Effector memory CD4-positive, alpha-beta T cell (primary cell): Measurements from ENCODE around the gene AKAP13.
"Not testable (repeated sequence)": the region's sequence is repeated elsewhere in the genome, so short reads cannot be mapped to it uniquely, and the experiment has no call there.

Experiments
- DNase-seq, 3 donors: peaks; one replicate each; pipeline ENCODE4 v3.0.0-alpha.2; 2020
- H3K27ac ChIP-seq: 2 replicates; pipeline ENCODE4 v1.7.0; 2013; ENCODE audit warnings: mild to moderate bottlenecking, low read length, moderate library complexity; ENCODE audit not compliant: insufficient read depth, poor library complexity, severe bottlenecking
- H3K27me3 ChIP-seq: replicated peaks from 2 replicates; pipeline ENCODE4 v1.7.0; 2013; ENCODE audit warnings: mild to moderate bottlenecking, low read length; ENCODE audit not compliant: insufficient read depth, control insufficient read depth, poor library complexity, severe bottlenecking
- H3K36me3 ChIP-seq: 2 replicates; pipeline ENCODE4 v1.7.0; 2013; ENCODE audit warnings: mild to moderate bottlenecking, low read length, moderate library complexity; ENCODE audit not compliant: control insufficient read depth, insufficient read depth
- H3K4me1 ChIP-seq: 2 replicates; pipeline ENCODE4 v1.7.0; 2013; ENCODE audit warnings: low read length, mild to moderate bottlenecking; ENCODE audit not compliant: control insufficient read depth, insufficient read depth, poor library complexity, severe bottlenecking
- H3K4me3 ChIP-seq: 2 replicates; pipeline ENCODE4 v1.7.0; 2013; ENCODE audit warnings: low read length, low read depth, mild to moderate bottlenecking; ENCODE audit not compliant: insufficient read depth, poor library complexity, severe bottlenecking
- H3K9me3 ChIP-seq: 2 replicates; pipeline ENCODE4 v1.7.0; 2013; ENCODE audit warnings: mild to moderate bottlenecking, low read length, moderate library complexity; ENCODE audit not compliant: control insufficient read depth

The AKAP13 gene

DNA sequence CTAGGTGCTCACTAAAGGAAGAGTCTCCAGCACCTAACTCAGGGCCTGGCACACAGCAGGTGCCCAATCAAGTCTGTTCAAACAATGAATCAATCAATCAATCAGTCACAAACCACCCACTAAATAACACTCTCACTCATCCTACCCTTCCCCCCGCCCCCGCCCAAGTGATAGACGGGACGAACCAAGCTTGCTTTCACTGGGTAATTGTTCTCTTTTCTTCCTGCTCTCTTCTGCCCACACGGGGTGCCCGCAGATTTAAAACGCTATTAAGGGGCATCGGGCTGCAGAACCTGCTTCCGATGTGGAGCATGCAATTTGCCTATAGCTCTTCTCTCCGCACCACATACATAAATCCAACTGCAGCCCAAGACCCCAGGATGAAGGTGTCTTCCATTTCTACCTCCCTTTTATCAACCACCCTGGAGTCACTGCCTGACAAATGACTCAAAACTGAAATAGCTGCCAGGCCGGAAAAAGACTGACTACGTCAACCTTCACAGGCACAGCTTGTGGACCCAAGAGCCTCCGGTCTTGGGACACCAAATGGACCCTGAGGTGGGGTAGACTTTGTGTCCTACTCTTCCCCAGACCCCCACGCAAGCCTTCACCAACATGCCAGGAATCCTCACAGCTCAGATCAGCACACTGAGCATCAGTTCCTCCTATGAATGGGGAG lies 412.6 kb downstream of the AKAP13 start:
- no peak for DNase-seq
- Histone ChIP-seq H3K27me3 (no peaks in the 10 kb centered on the region), H3K36me3 (no peaks in the 10 kb centered on the region), H3K4me1 (peaks cover 23% of the 10 kb centered on the region), H3K27ac (peak overlapping the region; percentile 78), H3K4me3 (peak overlapping the region; percentile 93), H3K9me3 (no peaks in the 10 kb centered on the region)

DNA sequence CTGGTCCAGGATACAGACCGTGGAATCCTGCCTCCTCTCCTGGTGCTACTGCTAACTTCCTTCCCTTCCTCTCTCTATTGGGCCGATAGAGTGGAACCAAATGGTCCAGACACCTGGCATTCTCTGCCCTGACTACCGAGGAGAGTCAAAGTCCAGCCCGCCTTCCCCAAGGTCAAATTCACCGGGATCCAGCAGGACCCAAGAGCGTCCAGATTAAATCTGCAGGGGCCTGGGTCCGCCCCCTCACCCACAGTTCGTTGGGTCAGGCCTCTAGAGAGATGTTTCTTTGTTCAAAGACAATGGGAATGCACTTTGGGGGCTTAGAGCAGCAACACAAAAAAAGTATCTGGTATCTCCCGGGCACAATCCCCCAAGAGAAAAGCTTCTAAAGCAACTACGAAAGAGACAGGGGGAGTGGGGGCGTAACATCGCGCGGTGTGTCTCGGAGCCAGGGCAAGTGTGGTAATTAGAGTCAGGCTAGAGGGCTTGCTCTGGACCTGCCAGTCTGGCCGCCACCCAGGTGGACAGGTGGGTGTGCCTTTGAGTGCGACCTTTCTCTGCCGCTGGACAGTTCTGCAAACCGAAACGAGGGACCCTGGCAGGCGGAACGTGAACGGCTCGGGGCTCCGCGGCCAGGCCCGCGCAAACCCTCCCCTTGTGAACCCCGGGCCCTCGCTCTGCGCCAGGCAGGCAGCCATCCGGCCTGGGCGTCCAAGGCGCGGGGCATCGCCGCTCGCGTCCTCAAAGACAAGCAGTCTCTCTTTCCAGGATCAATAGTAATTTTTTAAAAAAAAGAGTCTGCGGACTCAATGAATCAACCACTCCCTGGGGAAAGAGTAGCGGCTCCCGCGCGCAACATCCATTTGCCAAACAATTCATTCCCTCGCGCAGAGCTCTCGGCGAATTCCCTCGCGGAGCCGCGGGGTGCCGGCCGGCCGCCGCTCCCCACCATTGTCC lies 413.5 kb downstream of the AKAP13 start:
- DNase-seq = peak in 1 of 3 donors; percentile 13
- peaks cover 23% of the 10 kb centered on the region for H3K4me1 ChIP-seq

DNA sequence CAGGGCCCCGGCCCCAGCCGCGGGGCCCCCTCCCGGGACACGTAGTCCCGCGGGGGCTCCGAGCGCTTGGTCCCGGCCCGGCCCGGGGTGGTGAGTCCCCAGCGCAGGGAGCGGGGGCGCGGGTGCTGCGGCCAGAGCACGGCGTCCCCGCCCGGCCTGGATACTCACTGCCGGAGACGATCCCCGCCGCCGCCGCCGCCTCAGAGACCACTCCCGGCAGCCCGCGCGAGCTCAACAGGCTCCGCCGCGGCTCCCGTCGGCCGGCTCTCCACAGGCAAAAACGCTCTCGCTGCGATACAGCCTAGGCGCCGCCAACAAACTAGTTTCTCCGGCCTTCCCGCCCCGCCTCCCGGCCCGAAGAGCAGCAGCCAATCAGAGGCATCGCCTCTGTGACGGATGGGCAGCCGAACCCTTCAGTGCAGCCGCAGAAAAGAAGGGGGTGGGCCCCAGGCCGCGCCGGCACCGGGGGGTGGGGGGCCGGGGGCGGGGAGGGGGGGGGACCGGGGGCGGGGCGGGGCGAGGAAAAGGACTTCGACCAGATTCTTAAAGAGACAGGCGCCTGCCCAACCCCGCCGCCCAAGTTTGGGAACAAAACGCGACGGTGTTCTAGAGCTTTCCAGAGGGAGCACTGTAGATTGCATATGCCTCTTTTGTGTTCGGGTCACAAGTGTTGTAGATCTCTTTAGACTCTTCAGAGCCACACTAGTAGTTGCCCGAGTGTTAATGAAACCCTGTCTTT lies 414.4 kb downstream of the AKAP13 start, which contains the start of gene KLHL25:
Gene KLHL25 (minus strand): TSS at position 328 of the 739 bp plus-strand sequence. CDS start 25,115 bp downstream, outside the sequence.
- H3K27me3 ChIP-seq = no peaks in the 10 kb centered on the region
- H3K4me3 ChIP-seq = peak within 1 kb of the TSS; percentile 93
- peak within 1 kb of the TSS; percentile 78 for H3K27ac ChIP-seq
- no peaks in the 10 kb centered on the region for H3K9me3 ChIP-seq
- peaks cover 23% of the 10 kb centered on the region for H3K4me1 ChIP-seq
- H3K36me3 ChIP-seq = no peaks in the 10 kb centered on the region
- DNase-seq = peak; percentile 89 to 91 (median 90)

More for the DNA sequence above, 413.5 kb downstream of the AKAP13 start:
- Histone ChIP-seq H3K36me3 (no peaks in the 10 kb centered on the region), H3K4me3 (peak overlapping the region; percentile 93), H3K9me3 (no peaks in the 10 kb centered on the region), H3K27ac (peak overlapping the region; percentile 78), H3K27me3 (no peaks in the 10 kb centered on the region)

DNA sequence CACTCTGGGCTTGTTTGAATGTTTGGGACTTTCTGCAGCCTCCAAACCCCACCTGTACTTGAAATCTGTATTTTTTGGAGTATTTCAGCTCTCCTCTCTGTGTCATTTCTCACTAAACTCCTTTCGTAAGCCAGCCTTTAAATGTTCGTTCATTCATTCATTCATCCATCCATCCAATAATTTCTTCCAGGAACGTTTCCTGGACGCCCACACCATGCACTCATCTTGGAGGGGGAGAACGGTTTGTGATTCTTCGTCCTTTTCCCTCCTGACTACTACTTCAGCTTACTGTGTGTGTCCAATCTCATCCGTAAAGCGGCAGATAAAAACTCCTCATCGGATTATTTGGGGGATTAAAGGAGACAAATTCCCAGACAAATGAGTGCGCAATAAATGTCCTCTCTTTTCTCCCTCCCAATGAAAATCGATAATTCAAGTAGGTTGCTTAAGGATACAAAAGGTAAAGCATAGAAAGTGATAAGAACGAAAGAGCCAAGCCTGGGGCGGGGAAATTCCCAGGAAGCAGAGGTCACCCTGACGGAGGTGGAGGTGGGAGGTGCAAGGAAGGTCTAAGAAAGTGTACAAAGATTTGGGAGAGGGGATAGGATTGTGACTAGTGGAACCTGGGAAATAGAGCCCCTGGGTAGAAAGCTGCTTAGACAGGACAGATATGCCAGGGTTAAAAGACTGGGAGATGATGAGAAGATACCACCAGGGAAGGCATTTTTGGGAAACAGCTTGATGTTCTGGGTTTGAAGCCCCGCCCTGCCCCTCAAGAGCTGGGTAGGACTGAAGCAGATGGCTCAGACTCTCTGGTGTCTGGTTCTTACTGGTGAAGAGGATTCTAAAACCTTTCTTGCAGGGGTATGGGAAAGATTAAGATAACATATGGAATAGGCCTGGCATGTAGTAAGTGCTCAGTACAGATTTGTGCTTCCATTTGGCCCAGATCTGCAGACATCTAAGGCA lies 415.2 kb downstream of the AKAP13 start:
- no peaks in the 10 kb centered on the region for H3K36me3 ChIP-seq
- peaks cover 23% of the 10 kb centered on the region for H3K4me1 ChIP-seq
- H3K27ac ChIP-seq = no peak overlapping the region
- H3K27me3 ChIP-seq = no peaks in the 10 kb centered on the region
- H3K9me3 ChIP-seq = no peaks in the 10 kb centered on the region
- no peak for DNase-seq
- peak overlapping the region; percentile 55 for H3K4me3 ChIP-seq

DNA sequence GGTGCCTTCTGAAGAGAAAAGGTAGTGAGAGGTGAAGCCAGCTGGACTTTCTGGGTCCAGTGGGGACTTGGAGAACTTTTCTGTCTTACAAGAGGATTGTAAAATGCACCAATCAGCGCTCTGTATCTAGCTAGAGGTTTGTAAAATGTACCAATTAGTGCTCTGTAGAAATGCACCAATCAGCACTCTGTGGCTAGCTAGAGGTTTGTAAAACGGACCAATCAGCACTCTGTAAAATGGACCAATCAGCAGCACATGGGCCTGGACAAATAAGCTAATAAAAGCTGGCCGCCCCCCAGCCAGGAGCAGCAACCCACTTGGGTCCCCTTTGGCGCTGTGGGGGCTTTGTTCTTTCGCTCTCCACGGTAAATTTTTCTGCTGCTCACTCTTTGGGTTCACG lies 416.0 kb downstream of the AKAP13 start:
- H3K27ac ChIP-seq, H3K36me3 ChIP-seq, DNase-seq, H3K4me3 ChIP-seq, H3K9me3 ChIP-seq, H3K27me3 ChIP-seq: not testable (repeated sequence)
- peaks cover 23% of the 10 kb centered on the region for H3K4me1 ChIP-seq
